ENCODE results near the gene C2CD3. TPM values are rescaled to one million over a fixed set of nuclear protein-coding genes. Genes with fewer than 3 reads are reported as not detected.

The C2CD3 gene, protein sequence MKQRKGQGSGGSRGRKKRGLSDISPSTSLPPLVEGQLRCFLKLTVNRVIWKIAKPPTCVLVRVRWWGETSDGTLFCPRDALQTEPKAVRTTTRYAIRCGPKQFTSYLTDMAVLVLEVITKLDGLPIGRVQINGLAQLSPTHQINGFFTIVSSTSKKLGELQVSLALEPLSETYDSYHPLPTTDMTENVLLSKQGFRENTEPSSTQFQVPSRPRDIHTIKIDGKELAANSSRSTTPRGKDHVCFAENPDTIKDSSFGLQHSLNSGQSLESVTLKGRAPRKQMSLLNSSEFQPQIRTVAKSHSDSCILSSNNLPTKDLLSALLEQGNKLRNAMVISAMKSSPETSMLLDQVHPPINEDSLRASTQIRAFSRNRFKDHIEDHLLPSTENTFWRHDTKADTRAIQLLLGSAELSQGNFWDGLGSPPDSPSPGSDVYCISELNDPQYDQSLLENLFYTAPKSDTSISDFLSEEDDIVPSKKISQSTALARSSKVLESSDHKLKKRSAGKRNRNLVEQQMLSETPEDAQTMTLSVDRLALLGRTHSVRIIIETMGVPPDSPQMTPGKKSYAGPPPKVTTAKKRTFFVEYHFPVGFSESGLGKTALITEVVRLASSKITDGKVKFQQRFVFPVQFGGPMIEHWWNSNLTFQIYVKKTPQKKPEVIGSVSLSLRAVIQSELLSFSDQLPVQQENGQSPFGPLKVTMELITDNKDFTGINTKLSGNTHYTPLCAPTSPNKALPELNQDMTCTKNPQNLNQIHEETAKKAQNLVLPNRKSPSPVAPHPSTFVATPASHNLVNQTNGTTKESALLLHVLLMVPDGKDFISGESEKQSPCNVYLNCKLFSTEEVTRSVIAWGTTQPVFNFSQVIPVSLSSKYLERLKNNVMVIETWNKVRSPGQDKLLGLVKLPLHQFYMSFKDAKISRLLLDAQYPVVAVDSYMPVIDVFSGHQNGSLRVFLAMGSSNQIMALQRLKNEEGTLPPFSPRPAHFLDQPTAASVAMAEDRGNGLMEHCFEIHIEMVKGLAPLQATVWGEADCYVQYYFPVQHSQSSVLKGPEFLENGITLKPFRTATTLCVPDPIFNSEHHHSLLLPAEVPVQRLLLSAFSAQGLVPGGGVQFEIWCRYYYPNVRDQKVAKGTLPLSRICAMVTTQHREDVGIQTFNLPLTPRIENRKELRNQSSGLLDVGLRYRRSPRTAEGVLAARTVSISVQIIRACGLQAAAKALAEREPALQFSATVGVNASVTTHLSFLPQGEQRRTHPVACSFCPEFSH (N-terminal part only)
- 23.9 TPM for total RNA-seq (ENCODE audit: unreplicated experiment)
- long read RNA-seq: 0 reads

DNA sequence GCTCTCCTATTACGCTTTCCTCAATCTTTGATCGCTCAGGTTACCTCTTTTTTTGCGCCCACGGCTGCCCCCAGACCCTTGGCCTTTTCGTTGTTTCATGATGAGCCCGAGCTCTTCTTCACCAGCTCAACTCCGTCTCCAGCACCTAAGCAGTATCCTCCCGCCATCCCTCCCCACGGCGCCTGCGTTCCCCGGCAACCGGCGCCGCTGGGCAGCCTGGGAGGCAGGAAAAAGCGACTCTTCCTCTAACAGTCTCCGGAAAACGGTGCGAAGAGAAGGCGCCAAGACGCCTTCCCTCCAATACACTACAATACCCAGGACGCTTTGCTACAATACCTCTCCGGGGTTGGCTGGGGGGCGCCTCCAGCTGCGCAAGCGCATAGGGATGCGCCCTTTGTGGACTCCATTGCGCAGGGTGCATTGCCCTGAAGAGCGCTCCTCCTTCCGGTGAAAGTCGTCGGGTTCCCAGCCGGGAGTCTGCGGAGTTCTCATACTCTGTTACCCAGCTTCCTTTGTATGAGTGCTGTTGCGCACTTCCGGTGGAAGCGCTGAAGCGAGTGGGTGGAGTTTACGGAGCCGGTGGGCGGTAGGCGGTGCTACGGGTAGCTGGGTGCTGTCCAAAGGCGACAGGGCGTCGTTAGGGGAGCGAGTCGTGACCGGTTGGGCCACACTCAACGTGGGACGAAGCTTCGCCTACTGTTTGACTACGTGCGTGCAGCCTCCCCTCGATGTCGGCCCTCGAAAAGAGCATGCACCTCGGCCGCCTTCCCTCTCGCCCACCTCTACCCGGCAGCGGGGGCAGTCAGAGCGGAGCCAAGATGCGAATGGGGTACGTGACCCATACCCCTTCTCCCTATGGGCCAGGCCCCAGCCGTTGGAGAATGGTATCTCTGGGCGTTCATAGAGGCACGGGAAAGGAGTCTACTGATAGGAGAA, at the start of gene C2CD3, which contains the start of gene PPME1:
Gene C2CD3, minus strand, starts transcription at position 309 of the 936 bp plus-strand sequence. Its CDS starts 210 bp downstream, at position 99.
Gene PPME1, plus strand, starts transcription at position 596 of the 936 bp plus-strand sequence. Its CDS starts 133 bp downstream, at position 729.
- no peaks in the 10 kb centered on the region for H3K27me3 Mint-ChIP-seq (ENCODE audit: unreplicated experiment)
- no peaks in the 10 kb centered on the region for H3K9me3 Mint-ChIP-seq (ENCODE audit: unreplicated experiment)
- H3K4me3 Mint-ChIP-seq (ENCODE audit: unreplicated experiment): no peak within 1 kb of the TSS
- no peak within 1 kb of the TSS for H3K27ac Mint-ChIP-seq (ENCODE audit: unreplicated experiment)
- peaks cover 3% of the 10 kb centered on the region for H3K4me1 Mint-ChIP-seq (ENCODE audit: unreplicated experiment)
- TF ChIP-seq, protein P1, sequence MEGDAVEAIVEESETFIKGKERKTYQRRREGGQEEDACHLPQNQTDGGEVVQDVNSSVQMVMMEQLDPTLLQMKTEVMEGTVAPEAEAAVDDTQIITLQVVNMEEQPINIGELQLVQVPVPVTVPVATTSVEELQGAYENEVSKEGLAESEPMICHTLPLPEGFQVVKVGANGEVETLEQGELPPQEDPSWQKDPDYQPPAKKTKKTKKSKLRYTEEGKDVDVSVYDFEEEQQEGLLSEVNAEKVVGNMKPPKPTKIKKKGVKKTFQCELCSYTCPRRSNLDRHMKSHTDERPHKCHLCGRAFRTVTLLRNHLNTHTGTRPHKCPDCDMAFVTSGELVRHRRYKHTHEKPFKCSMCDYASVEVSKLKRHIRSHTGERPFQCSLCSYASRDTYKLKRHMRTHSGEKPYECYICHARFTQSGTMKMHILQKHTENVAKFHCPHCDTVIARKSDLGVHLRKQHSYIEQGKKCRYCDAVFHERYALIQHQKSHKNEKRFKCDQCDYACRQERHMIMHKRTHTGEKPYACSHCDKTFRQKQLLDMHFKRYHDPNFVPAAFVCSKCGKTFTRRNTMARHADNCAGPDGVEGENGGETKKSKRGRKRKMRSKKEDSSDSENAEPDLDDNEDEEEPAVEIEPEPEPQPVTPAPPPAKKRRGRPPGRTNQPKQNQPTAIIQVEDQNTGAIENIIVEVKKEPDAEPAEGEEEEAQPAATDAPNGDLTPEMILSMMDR (IDR thresholded peaks at IDR 0.05; ENCODE audit: unreplicated experiment): no peak
- DNase-seq (ENCODE audit: low spot score): peak; percentile 95
- H3K36me3 Mint-ChIP-seq (ENCODE audit: low read depth, unreplicated experiment): peaks cover 11% of the 10 kb centered on the region

DNA sequence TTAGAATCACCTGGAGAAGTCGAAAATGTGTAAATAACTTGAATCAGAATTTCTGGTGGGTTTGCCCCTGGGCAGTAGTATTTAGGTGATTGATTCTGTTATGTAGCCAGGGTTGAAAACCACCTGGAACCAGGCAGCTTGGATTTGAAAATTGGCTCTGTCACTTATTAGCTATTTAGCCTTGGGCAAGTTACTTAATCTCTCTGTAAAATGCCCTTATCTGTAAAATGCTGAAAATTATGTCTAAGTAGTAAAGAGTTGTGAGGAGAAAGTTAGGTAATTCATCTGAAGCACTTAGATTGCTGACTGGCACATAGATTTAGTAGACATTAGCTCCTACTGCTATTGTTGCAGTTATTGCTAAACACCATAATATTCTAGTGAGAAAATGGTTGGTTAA, 49.6 kb upstream of the C2CD3 start:
- H3K27me3 Mint-ChIP-seq (ENCODE audit: unreplicated experiment): no peaks in the 10 kb centered on the region
- H3K4me3 Mint-ChIP-seq (ENCODE audit: unreplicated experiment): no peak overlapping the region
- H3K36me3 Mint-ChIP-seq (ENCODE audit: low read depth, unreplicated experiment): no peaks in the 10 kb centered on the region
- DNase-seq (ENCODE audit: low spot score): no peak
- H3K27ac Mint-ChIP-seq (ENCODE audit: unreplicated experiment): no peak overlapping the region
- peaks cover 2% of the 10 kb centered on the region for H3K4me1 Mint-ChIP-seq (ENCODE audit: unreplicated experiment)
- TF ChIP-seq, protein P1 (IDR thresholded peaks at IDR 0.05; ENCODE audit: unreplicated experiment): no peak
- no peaks in the 10 kb centered on the region for H3K9me3 Mint-ChIP-seq (ENCODE audit: unreplicated experiment)

DNA sequence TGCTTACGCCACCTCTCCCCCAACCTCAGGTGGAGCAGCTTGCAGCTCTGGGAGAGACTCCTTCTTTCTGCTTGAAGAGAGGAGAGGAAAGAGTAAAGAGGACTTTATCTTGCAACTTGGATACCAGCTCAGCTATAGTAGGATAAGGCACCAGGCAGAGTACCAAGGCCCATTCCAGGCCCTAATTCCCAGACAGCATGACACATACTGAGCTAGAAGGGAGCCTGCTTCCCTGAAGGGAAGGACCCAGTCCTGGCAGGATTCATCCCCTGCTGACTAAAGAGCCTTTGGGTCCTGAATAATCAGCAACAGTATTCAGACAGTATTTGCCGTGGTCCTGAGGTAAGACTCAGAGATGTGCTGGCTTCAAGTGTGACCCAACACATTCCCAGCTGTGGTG, 41.7 kb upstream of the C2CD3 start:
- Mint-ChIP-seq H3K27ac (ENCODE audit: unreplicated experiment) (no peak overlapping the region), H3K36me3 (ENCODE audit: low read depth, unreplicated experiment) (peaks cover 4% of the 10 kb centered on the region), H3K27me3 (ENCODE audit: unreplicated experiment) (no peaks in the 10 kb centered on the region), H3K4me3 (ENCODE audit: unreplicated experiment) (no peak overlapping the region), H3K4me1 (ENCODE audit: unreplicated experiment) (no peaks in the 10 kb centered on the region), H3K9me3 (ENCODE audit: unreplicated experiment) (no peaks in the 10 kb centered on the region)
- no peak for DNase-seq (ENCODE audit: low spot score)
- TF ChIP-seq, protein P1 (IDR thresholded peaks at IDR 0.05; ENCODE audit: unreplicated experiment): no peak

DNA sequence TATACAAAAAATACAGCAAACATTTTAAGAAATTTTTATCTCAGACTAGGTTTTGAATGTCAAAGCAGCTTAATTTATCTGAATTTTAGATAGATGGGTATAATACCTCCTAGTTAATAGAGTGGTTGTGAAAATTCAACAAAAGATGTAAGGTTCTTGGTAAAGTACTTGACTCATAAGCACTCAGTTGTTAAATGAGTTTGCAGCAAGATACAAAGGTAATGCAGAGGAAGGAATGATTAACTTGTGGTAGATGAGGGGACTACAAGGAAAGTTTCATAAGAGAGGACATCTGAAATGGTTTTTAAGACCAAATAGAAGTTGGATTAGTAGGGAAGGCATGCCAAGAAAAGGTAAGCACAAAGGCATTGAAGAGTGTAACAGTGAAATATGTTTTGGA, 37.7 kb upstream of the C2CD3 start:
- no peaks in the 10 kb centered on the region for H3K4me1 Mint-ChIP-seq (ENCODE audit: unreplicated experiment)
- no peak overlapping the region for H3K27ac Mint-ChIP-seq (ENCODE audit: unreplicated experiment)
- no peaks in the 10 kb centered on the region for H3K27me3 Mint-ChIP-seq (ENCODE audit: unreplicated experiment)
- no peak for DNase-seq (ENCODE audit: low spot score)
- no peak overlapping the region for H3K4me3 Mint-ChIP-seq (ENCODE audit: unreplicated experiment)
- peaks cover 4% of the 10 kb centered on the region for H3K36me3 Mint-ChIP-seq (ENCODE audit: low read depth, unreplicated experiment)
- TF ChIP-seq, protein P1 (IDR thresholded peaks at IDR 0.05; ENCODE audit: unreplicated experiment): no peak
- H3K9me3 Mint-ChIP-seq (ENCODE audit: unreplicated experiment): no peaks in the 10 kb centered on the region

Measured in endothelial cell (in vitro differentiated cells).